HUDEP-2 (cell line): ENCODE results near the gene CFTR.
"Not testable (repeated sequence)": the region's sequence is repeated elsewhere in the genome, so short reads cannot be mapped to it uniquely, and the experiment has no call there.

ENCODE experiments used
- DNase-seq, 76 experiments: peaks; one replicate each; lab custom pipeline; 2025; ENCODE audit not compliant: unreplicated experiment in 76 of 76; lab: John Stamatoyannopoulos, UW

CFTR gene

DNA sequence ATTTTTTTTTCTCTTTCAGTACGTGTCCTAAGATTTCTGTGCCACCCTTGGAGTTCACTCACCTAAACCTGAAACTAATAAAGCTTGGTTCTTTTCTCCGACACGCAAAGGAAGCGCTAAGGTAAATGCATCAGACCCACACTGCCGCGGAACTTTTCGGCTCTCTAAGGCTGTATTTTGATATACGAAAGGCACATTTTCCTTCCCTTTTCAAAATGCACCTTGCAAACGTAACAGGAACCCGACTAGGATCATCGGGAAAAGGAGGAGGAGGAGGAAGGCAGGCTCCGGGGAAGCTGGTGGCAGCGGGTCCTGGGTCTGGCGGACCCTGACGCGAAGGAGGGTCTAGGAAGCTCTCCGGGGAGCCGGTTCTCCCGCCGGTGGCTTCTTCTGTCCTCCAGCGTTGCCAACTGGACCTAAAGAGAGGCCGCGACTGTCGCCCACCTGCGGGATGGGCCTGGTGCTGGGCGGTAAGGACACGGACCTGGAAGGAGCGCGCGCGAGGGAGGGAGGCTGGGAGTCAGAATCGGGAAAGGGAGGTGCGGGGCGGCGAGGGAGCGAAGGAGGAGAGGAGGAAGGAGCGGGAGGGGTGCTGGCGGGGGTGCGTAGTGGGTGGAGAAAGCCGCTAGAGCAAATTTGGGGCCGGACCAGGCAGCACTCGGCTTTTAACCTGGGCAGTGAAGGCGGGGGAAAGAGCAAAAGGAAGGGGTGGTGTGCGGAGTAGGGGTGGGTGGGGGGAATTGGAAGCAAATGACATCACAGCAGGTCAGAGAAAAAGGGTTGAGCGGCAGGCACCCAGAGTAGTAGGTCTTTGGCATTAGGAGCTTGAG, at the start of gene CFTR:
TSS of gene CFTR (plus strand) at position 801 of the 830 bp plus-strand sequence. CDS start 70 bp downstream, outside the sequence.
- DNase-seq: no peak

DNA sequence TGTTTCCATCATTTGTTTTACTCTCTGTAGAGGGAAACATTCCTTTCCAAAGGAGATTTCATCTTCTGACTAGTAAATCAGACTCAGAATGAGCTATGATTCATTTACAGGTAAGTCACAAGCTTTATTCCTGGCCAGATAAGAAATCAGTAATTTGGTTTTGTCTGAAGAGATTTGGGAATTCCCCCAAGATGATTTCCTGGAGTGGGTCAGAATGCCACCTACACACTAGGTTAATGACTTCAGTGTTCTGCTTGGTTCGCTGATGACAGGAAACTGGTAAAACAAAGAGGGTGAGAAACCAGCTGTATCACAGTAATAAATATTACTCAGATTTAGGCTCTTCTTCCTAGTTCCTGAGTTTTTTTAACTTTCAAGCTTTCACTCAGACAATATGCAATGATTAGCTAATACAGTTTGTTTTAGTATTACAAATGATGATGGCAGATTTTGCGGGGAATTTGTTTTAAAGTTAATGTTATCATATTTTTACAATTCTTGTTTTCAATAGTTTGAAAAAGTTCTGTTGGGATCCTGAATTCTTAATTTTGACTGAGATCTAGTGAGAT, 44.3 kb upstream of the CFTR start:
- DNase-seq: no peak

DNA sequence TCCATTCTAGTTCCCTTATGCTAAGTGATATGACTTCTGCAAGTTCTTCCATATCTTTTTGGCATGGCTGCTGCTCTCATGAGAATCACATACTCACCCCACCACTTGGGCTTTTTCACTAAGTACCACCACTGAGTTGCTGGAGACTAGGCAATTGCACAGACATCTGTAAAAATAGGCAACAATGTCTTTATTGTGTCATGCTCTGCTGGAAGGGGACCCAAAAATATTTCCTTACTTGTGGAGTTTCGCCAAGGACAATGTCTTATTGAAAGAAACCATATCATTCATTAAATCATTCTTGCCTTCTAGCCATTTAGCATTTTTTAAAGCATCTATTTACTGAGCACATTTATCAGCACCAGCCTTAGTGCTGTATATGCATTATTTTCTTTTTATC, 35.2 kb upstream of the CFTR start:
- no peak for DNase-seq

DNA sequence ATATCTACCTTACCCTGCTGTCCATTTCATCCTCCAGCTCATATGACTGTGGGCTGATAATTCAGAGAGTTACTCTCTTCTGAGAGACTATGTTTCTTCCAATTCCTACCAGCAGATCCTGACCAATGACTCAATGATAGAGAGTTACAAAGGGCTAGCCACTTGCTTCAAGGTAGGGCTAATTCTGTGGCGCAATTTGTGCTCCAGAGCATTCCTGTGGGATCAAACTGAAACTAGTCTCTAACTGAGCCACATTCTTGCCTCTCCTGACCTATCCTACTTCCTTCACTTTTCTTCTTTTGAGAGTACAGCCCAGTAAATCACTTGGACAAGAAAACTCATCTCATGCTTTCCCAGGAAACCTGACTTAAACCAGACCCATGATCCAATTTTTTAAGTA, 34.6 kb upstream of the CFTR start:
- DNase-seq: no peak

DNA sequence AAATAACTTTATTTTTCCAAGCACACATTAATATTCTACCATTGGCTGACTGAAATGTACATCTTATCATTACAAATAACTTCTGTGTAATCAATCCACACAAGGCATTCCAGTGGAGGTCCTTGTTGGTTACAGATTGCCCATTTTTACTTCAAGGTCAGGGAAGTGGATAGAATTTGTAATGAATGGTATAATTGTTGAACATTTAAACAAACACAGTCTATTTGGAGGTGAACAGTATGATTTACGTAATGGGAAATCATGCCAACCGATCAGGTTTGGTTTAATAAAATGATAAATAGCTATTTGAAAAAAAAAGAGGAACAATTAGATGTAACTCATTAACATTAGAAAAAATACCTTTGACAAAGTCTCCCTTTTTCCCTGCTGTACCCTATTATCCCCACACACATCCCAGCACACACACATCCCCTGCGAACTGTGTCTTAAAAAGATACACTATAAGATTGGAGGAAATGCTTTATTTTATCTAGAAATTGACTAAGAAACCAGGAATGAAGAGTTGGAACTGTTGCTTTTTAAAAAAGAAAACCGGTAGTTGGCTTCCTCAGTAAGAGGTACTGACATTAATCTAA, 33.5 kb upstream of the CFTR start:
- DNase-seq: no peak

DNA sequence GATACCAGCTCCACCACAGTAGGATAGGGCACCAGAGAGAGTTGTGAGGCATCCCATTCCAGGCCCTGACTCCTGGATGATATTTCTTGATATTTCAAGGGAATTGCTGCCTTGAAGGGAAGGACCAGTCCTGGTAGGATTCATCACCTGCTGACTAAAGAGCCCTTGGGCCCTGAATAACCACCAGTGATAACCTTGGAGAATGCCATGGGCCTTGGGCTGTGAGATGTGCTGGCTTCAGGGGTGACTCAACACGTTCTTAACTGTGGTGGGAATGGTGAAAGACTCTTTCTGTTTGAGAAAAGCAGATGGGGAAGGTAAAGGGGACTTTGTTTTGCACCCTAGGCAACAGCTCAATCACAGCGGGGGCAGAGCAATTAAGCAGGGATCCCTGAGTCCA, 31.2 kb upstream of the CFTR start:
- no peak for DNase-seq

DNA sequence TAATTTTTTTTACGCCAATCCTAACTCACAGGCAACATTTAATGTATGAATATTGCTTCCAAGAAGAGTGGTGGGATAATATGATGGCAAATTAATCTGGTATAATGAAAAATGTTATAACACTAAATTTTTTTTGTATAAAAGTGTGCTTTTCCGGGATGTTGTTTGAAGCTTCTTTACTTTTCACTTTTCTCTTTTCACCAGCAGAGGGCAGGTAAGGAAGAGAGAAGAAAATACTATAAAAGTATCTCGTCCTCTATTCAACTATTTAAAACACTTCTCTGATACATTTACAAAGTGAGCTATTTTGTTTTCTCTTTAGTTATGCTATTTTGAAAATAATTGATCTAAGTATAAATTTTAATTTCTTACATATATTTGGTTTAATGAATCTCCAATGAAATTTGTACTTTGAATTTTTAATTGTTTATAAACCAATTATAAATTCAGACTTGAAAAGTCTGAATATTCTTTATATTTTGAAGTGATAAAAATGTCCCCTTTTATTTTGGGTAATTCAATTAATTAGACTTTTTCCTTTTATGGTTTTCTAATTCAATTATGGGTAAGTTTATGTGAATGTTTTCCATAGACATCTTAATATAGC, 20.7 kb upstream of the CFTR start:
- DNase-seq: peak in 5 of 76 experiments; percentile 1 to 22 (median 4)

DNA sequence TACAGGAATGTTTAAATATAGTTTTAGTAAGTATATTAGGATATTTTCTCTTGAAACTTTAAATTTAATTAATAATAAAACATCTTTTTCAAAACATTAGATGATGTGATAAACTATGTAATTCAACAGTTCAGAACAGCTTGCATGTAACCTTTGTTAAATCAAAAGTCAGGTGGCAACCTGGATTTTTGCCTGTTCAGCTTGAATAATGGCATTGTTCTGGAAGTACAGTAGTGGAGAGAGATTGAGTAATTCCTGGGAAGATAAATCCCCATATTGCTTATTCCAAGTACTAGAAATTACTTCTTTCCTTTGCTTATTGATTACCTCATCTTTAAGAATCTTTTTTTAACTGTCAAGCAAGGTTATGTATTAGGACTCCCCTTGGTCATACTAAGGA, 20.1 kb upstream of the CFTR start:
- no peak for DNase-seq

DNA sequence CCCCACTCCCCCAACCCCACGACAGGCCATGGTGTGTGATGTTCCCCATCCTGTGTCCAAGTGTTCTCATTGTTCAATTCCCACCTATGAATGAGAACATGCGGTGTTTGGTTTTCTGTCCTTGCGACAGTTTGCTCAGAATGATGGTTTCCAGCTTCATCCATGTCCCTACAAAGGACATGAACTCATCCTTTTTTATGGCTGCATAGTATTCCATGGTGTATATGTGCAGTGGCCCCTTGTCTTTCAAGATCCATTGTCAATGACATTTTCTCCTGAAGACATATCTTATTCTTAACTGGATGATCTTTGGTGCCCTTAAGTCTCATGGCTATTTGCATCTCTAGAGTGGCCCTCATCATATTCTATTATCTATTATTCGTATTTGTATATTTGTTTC, 19.0 kb upstream of the CFTR start:
- DNase-seq: not testable (repeated sequence)

DNA sequence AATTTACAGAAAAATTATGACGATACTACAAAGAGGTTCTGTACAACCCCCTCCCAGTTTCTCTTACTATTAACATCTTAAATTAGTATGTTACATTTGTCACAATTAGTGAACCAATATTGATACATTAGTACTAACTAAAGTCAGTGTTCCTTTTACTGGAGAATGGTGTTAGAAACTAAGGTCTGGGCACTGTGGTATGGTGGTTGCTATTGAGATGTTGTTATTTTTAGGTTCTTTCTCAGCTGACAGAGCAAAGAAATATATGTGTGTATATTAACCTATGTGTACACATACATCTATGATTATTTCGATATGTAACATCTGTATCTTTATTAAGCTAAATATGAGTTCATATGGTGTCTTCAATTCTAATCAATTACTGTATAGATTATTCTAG, 11.7 kb upstream of the CFTR start:
- no peak for DNase-seq

DNA sequence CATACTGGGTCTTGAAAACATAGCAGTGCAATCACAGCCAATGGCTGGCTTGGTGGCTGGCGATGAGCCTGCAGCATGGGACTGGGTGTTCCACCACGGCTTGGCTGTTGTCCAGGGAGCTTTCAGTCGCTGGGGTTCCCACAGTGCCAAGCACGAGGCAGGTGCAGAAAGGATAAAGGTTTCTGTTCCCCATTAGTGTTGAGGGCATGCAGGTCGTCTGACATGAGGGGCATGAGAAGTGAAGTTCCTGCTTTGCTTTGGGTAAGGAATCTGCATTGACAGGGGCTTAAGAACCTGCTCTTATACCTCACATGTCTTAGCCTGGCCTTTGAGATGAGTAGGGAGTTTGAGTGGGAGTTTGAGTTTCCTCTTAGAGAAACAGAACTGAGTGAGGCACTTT, 9.0 kb upstream of the CFTR start:
- DNase-seq: no peak

DNA sequence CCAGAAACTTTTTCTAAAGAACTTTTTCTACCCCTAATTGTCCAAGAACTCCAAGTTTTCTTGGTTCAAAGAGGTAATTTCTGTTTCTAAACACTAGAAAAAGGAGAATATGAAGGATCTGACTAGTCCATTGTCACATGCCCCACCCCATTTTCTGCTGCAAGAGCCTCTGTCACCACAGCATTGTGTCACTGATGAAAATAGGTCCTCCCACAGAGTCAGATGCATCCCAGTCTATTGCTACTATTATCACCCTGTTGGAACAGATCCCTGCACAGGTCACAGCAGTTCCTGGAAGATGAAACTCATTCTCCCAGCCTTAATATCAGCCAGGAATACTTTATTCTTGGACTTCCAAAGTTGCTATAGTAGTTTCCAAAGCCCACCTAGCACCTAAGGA, 7.5 kb upstream of the CFTR start:
- DNase-seq: no peak

DNA sequence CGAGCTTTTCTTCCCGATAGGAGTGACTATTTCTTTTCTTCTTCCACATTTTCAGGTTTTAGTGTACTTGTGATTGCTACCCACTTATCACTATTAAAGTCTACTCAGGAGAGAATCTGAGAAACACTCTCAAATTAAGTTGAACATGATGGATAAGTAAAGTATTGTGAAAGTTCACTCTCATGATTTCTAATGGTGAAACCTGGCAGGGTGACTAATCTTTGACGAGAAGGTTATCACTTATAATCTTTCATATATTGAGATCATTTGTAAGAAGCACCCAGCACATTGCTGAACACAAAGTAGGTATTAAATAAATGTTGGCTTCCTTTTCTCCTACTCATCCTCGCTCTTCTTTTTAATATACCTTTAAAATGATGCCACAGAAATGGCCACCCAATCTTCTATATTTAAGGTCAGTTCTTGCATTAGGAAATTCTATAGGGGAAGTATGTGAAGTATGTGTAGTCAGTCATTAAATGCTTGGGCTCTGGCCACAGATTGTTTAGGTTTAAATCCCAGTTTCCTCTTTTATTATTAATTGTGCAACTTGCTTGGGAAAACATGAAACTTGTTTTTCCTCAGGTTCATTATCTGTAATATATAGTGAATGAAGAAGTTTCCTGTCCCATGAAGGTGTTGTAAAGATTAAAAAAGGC, 3.1 kb upstream of the CFTR start:
- DNase-seq: no peak

DNA sequence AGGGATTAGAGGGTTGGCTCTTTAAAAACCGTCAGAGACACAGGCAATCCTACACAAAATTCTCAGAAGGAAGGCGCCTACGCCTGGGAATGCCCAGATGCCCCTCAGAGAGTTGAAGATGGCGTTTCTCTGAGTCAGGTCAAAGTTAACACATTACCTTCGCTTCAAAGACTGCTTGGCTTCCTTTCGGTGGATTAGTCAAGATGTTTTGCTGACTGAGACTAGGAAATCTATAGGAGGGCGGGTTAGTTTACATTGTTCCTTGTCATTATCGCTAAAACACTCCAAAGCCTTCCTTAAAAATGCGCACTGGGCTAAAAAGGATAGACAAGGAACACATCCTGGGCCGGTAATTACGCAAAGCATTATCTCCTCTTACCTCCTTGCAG, 995 bp upstream of the CFTR start:
- DNase-seq: no peak

DNA sequence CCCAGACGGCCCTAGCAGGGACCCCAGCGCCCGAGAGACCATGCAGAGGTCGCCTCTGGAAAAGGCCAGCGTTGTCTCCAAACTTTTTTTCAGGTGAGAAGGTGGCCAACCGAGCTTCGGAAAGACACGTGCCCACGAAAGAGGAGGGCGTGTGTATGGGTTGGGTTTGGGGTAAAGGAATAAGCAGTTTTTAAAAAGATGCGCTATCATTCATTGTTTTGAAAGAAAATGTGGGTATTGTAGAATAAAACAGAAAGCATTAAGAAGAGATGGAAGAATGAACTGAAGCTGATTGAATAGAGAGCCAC, 184 bp downstream of the CFTR start:
- DNase-seq: no peak

DNA sequence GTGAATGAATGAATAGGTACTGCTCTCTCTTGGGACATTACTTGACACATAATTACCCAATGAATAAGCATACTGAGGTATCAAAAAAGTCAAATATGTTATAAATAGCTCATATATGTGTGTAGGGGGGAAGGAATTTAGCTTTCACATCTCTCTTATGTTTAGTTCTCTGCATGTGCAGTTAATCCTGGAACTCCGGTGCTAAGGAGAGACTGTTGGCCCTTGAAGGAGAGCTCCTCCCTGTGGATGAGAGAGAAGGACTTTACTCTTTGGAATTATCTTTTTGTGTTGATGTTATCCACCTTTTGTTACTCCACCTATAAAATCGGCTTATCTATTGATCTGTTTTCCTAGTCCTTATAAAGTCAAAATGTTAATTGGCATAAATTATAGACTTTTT, 1.2 kb downstream of the CFTR start:
- no peak for DNase-seq

DNA sequence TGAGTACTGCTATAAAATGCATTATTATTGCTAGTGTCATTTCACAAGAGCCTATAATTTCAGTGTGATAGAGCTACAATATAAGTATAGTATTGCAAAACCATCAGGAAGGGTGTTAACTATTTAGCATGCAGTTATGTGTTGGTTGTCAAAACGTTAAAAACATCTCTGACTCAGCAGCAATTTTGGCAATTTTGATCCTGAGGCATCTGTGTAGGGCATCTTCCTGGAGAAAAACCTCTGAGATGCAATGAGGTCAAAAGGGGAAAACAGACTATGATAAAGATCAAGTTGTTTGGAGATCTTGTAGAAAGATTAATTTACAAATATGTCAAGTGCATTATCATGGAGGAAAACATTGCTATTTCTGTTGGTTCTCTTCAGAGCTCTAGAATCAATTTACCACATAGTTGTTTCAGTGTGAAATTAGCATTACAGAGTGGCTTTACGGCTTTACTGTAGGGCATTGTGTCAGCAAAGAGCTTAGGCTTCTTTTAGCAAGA, 5.3 kb downstream of the CFTR start:
- no peak for DNase-seq

DNA sequence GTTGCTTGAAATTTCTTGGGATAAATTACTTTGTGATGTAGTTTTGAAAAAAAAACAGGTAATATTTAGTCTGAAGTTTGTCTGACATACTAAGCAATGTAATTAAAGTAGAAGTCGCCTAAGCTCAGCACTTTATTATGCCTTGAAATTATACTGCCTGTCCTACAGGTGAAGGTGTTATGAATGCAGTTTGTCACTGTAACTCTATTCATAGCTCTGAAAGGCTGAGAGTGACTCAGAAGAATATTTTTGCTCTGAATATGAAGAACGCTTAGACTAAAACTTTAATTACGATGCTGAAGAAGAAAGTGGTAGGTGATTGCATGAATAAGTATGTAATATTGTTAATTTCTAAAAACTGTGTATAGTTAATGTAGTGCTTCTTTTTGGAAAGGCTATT, 9.2 kb downstream of the CFTR start:
- no peak for DNase-seq

DNA sequence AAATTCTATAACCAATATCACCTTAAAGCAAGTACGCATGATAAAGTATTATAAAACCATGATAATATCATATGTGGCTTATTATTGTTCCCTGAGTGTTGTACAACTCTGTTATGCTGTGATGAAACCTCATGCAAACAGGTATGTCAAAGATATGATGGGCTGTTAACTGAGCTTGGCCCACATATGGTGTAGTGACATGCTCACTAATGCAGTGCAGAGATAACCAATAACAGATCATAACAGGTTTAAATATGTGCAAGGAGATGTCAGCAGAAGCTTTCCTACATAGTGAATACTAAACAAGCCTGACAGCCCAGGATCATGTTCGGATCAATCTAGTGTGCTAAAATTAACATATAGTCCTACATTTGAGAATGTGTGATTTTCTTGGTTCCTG, 9.6 kb downstream of the CFTR start:
- no peak for DNase-seq

DNA sequence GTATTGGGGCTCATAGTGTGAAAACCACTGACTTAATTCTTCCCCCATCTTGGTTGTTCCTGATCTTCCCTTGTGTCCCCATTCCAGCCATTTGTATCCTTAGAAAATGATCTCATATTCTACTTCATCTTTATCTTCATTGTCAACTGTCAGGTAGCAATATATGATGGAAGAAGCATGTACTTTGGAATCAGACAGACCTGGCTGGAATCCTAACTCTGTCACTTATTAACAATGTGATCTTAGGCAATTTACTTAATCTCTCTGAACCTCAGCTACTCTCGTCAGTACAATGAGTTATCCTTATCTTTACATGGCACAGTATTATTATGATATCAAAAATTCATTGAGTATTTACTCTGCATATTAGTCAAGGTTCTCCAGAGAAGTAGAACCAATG, 10.1 kb downstream of the CFTR start:
- no peak for DNase-seq

DNA sequence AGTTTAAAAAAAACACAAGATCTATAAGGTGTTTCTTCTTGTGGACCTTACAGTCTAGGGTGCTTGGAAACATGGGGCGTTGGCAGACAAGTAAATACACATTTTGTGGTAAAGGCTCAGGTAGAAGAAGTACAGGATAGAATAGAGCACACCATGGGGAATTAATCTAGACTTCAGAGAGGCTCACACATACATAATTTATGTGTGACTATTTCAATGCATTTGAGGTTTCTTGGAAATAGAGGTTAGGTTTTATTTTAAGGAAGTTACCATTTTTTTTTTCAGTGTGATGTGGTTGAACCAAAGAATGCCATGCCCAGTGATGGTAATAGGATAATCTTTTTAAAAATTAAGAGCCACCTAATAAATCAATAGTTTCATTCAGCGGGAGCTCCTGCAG, 12.8 kb downstream of the CFTR start:
- DNase-seq: no peak
